GM18909 (cell line): ENCODE results near the gene ELMO3.

Experiments
- ATAC-seq: cut with Tn5 transposase; IDR thresholded peaks from one replicate; pipeline ENCODE4 v1.9.1; 2021; ENCODE audit warnings: mild to moderate bottlenecking; ENCODE audit not compliant: unreplicated experiment, poor library complexity

Gene ELMO3

DNA sequence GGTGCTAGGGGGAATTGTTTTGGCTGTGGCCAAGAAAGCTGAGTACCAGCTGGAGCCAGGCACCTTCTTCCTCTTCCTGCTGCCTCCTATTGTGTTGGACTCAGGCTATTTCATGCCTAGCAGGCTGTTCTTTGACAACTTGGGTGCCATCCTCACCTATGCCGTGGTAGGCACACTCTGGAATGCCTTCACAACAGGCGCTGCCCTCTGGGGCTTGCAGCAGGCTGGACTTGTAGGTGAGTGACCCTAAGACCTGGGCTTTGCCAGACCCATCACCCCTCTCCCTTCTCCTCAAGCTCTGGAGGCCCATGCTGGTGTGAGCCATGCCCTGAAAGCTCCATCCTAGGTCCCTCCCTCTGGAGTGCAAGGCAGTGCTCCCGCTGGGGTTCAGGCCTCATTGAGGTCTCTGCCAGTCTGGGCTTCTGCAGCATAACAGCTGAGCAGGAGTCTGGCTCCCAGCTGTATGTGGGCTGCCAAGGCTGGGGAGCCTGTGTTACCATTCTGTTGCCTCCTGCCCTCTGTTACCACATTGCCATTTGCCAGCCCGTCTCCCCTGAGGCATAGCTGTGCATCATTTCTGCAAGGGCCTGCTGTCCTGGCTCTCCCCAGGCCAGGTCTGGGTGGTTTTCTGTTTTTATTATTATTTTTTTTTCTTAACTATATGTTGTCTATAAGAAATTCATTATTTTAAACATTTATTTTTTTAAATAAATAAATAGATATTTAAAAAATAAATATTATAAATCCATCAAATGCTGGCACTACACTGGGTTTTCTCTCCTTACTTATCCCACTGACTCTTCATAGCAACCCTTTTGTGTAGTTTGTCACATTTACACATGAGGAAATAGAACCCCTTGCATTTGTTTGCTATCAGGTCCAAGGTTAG, 53.9 kb downstream of the ELMO3 start:
- ATAC-seq = no peak
